Measurements from ENCODE around the gene HM13.
"Not testable (repeated sequence)": the region's sequence is repeated elsewhere in the genome, so short reads cannot be mapped to it uniquely, and the experiment has no call there.

HM13 gene

GRCh38 chr20:31543966-31544598, 29.8 kb downstream of the HM13 start:
- DNase-seq: no peak

DNA sequence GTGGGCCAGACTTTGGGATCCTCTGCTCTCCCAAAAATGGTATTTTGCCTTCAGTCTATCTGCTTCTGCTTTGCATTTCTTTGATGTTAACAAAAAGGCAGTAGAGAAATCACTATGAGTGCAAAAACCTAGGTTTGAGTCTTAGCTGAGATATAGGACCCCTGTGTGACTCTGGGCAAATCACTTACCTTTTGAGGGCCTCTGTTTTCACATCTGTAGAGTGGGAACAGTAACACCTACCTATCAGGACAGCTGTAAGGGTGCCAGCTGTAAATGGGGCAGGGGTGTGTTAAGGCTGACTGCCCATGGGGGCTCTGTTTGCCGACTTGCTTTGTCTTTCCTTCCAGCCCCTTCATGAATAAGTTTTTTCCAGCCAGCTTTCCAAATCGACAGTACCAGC, 30.4 kb downstream of the HM13 start:
- DNase-seq: no peak

GRCh38 chr20:31545621-31546040, 31.4 kb downstream of the HM13 start:
- not testable (repeated sequence) for DNase-seq

GRCh38 chr20:31547017-31547675, 32.9 kb downstream of the HM13 start:
- DNase-seq: peak; percentile 67

- DNase-seq: no peak
Measured at GRCh38 chr20:31547720-31548298, 33.6 kb downstream of the HM13 start.

DNA sequence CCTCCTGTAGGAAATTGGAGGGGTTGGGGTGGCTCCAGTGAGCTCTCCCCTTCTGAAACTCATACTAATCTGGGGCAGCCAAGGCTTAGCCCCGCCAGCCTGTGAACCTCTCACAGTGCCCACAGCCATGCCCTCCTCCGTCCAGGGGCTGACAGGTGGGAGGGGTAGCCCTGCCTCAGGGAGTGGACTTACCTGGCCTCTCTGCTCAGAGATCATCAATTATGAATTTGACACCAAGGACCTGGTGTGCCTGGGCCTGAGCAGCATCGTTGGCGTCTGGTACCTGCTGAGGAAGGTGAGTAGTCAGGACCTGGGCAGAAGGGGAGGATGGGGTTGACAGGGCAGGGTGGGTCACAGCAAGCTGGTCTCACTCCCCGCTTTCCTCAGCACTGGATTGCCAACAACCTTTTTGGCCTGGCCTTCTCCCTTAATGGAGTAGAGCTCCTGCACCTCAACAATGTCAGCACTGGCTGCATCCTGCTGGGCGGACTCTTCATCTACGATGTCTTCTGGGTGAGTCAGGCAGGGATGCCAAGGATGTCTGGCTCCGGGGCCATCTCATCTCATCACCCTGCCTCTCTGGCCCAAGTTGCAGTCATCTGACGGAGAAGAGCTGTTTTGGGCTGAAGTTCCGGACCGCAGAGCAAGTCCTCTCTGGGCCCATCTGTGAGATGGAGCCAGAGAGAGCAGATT, 34.7 kb downstream of the HM13 start:
- no peak for DNase-seq

GRCh38 chr20:31549513-31549880, 35.3 kb downstream of the HM13 start:
- DNase-seq: no peak

DNA sequence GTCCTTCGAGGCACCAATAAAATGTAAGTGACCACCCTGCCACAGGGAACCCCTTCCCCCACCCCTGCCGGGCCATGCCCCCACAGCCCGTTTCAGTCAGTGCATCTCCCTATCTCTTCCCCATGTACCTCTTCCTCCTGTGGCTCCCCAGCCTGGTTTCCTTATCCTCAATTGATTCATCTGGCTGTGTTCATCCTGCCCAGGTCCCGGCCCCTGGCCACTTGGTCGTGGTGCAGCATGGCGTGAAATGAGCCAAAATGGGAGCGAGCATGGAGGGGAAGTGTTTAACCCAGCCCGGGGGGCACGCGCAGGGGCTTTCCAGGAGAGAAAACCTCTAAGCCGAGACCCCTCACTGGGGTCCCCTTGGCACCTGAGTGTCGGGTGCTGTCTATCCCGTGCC, 35.9 kb downstream of the HM13 start:
- DNase-seq: no peak

DNA sequence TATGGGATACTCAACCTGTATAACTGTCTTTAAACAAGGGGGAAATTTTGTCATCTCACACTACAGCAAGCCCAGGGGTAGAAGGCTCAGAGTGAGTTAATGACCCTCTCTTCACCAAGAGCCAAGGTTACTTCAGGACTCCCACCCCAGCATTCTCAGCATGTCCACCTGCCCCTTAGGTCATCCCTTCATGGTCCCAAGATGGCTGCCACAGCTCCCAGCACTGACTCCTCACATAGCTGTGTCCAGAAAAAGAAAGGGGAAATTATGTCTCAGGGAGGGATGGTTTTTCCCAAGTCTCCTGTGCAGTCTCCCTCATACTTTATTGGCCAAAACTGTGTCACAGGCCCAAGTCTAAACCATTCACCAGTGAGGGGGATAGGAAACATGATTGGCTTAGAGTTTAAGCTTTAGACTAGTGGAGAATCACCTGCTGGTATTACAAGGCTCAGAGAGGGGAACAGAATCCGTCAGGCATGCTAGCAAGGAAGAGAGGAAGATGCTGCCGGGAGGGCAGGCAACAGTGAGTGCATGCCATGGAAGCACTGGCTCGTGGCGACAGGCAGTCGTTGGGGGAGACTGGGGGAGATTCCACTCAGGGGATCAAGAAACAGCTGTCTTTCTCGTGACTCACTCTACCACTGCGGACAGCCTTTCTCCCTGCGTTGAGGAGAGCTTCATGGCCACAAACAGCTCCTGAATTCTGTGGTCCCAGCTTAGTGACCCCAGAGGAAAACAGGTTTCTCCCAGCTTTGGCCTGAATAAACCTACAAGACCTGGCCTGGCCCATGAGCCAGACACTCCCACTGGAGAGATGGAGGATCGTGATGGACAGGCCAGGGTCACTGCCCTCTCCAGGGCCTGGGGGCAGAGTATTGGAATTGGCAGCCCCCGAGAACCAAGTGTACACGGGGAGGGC, 37.2 kb downstream of the HM13 start:
- no peak for DNase-seq

DNA sequence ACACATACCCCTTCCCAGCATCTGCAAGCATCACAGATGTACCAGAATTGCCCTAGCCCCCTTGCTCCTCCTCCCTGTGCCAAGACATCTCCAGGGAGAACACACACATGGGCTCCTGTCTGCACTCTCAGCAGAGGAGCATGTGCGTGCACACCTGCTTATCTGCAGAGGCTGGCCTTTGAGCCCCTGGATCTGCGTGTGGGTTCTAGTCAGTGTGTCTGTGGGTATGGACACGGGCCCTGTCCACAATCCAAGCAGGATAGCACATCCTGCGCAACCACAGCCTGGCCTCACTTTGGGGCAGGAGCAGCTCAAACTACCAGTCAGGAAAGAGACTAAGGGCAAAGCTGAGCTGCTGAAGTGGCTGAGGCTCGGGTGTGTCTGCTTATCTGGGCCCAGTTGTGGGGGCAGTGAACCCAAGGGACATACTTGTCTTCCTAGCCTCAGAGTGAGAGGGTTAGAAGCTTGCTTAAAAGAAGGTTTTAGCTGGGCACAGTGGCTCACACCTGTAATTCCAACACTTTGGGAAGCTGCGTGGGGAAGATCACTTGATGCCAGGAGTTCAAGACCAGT, 41.0 kb downstream of the HM13 start:
- no peak for DNase-seq

DNA sequence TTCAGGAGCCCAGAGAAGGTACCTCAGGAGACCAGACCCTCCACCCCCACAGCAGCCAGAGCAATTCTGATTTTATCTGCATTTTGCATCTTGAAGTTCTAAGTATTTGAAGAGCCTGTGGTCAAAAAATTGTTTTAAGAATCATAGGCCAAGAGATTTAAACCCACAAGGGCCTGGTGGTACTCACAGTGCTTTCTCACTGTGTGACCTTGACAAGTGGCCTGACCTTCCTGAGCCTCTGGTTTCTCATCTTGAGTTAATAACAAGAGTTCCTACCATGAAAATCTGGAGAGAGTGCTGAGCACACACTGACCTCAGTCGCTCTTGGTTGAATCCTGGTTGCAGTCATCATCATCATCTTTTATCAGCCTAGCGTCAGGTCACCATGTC, 45.5 kb downstream of the HM13 start:
- no peak for DNase-seq

DNA sequence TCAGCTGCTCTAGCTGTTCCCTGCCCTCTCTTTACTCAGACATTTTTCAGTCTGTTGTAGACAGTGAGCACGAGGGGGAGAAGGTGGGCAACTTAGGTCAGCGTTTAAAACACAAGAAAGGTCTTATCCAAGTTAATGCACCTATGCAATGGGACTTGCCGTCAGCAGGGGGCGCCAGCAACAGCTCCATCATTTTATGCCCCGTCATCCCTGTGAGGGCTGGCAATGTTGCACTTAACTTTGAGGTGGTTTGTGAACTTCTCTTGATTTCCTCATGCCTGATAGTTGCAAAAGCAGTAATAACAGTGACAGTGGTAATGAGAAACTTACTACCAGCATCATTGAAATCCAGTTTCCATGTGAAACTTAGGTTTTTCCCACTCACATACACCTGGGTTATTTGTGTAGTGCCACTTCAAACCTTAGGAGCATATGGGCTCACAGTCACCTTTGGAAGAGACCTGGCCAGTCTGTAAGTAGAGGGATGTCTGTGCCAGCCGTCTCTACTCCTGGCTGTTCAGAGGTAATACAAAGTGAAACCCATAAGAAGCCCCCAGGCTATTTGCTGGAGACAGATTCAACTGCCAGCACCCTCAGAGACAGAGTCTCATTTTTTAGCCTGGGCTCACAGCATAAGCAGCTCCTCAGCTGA, 46.0 kb downstream of the HM13 start:
- peak; percentile 58 for DNase-seq

DNA sequence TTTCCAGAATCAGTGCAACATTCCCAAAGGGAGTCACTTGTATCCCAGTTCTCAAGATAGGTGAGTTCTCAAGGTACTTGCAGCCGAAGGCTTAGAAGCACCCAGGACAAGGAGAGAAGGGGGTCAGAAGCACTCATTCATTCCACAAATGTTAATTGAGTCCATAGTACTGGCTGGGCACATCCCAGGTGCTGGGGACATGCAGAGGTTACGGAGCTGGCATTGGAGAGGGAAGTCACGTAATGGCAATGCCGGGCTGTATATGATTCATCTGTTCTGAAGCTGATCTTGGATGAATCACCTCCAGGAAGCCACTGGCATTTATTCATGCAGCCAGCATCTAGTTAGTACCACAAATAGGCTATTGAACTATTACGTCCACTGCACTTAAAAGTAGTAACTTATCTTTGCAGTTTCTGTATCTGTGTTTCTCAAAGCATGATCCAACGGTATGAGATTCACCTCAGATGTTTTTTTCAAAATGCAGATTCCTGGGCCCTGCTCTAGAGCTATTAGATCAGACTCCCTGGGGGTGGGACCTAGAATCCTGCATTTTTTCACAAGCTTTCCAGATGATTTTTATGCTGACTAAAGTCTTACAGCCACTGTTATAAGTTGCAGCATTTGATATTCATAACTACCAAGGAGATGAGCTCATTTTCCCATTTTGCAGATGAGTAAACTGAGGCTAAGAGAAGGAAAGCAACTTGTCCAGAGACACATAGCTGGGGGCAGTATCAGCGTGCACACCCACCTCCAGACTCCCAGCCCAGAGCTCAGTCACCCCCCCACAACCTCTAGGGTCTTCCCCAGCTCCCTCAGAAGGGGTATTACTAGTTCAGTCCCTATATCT, 46.7 kb downstream of the HM13 start:
- no peak for DNase-seq

GRCh38 chr20:31562241-31562640, 48.0 kb downstream of the HM13 start:
- no peak for DNase-seq

GRCh38 chr20:31564284-31564683, 50.0 kb downstream of the HM13 start:
- DNase-seq: no peak

GRCh38 chr20:31565699-31566318, 51.6 kb downstream of the HM13 start:
- no peak for DNase-seq

- no peak for DNase-seq
Measured at GRCh38 chr20:31566319-31566657, 52.0 kb downstream of the HM13 start.

- DNase-seq: peak; percentile 29
Measured at GRCh38 chr20:31566658-31567379, 52.6 kb downstream of the HM13 start.

- DNase-seq: no peak
Measured at GRCh38 chr20:31567380-31567720, 53.1 kb downstream of the HM13 start.
